ENCODE data around the gene COL1A2.

The COL1A2 gene

DNA sequence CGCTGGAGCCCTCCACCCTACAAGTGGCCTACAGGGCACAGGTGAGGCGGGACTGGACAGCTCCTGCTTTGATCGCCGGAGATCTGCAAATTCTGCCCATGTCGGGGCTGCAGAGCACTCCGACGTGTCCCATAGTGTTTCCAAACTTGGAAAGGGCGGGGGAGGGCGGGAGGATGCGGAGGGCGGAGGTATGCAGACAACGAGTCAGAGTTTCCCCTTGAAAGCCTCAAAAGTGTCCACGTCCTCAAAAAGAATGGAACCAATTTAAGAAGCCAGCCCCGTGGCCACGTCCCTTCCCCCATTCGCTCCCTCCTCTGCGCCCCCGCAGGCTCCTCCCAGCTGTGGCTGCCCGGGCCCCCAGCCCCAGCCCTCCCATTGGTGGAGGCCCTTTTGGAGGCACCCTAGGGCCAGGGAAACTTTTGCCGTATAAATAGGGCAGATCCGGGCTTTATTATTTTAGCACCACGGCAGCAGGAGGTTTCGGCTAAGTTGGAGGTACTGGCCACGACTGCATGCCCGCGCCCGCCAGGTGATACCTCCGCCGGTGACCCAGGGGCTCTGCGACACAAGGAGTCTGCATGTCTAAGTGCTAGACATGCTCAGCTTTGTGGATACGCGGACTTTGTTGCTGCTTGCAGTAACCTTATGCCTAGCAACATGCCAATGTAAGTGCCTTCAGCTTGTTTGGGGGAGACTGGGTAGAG is at the start of gene COL1A2:
Gene COL1A2 (plus strand): TSS at position 459 of the 704 bp plus-strand sequence. CDS start 137 bp downstream, at position 596.
- DNase-seq (ENCODE audit: low read depth) = no peak

DNA sequence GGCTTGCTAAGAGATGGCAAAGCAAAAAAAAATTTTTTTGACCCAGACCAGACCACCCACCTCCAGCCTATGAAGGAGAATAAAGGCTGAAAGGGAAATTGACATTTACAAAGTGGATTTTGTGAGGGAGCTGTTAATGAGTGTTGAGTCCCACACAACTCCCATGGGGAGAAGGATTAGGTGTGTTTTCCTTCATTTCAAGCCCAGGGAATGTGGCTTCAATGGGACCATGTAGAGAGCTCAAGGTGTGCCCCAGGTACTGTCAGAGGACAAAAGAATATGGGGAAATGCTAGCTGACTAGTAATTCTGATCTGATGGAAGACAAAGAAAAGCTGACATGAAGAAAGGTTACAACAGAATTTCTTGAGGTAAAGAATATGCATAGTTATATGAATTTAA is 48.8 kb upstream of the COL1A2 start:
- no peak for DNase-seq (ENCODE audit: low read depth)

DNA sequence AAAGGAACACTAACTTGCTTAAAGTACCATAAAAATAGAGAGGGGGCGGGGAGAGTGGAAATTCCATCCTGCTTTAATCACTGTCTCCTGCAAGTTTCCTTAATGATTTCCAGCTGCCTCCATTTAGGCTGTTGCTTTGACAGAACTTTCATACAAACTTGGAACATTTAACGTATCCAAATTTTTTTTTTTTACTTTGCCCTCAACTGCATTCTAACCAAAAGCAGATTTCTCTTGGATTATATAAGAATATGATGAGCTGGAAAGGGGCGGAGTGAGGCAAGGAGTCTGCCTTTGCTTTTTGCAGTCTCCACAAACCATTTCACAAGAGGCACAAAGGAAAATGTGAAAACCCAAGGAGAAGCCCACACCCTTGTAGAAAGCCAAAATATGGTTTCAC is 46.6 kb upstream of the COL1A2 start:
- DNase-seq (ENCODE audit: low read depth) = no peak

DNA sequence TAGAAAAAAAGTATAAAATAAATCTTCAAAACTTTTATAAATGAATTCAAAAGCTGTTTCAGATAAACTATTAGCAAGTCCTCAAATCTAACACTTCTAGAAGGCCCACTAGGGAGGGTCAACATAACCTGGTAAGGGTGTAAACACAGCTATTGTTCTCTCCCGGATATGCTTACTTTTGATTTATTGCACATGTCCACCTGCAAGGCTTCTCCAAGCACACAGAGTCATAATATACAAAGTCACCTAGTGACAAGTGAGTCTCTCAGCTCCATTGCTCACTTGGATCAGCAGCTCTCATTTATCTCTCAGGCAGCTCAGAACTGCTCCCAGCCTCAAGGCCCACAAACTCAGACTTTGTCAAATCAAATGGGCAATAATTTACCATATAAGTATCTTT is 44.0 kb upstream of the COL1A2 start:
- DNase-seq (ENCODE audit: low read depth) = no peak

DNA sequence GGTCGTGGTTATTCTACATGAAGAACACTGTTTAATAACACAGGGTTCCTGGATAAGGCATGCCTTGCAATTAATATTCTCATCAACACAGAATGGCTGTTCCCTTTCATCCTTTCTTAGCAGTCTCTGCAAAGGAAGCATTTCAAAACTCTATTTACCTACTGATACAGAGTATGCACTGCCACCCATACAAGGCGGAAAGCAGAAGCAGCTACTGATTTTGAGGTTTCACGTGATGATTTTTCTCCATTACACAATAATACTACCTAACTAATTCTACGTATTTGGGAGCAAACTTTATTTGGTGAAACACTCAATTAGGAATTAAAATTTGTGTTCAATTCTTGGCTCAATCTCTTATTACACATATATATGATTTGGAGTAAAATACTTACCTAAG is 43.0 kb upstream of the COL1A2 start:
- no peak for DNase-seq (ENCODE audit: low read depth)

DNA sequence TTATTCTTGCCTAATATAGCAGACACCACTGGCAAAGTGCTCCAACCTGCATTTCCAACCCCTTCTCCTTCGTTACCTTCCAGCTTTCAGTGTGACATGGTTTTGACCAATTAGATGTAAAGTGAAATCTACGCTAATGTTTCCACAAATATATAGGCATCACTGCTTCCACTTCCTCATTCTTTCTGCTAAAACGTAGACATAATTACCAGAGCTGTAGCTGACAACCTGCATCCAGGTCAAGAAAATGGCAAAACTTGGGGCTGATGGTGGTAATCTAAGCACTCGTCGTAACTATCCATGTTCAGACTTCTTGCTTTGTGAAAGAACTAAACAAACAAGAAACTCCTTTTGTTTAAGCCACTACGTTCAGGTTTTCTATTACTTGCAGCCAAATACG is 41.8 kb upstream of the COL1A2 start:
- DNase-seq (ENCODE audit: low read depth) = no peak

DNA sequence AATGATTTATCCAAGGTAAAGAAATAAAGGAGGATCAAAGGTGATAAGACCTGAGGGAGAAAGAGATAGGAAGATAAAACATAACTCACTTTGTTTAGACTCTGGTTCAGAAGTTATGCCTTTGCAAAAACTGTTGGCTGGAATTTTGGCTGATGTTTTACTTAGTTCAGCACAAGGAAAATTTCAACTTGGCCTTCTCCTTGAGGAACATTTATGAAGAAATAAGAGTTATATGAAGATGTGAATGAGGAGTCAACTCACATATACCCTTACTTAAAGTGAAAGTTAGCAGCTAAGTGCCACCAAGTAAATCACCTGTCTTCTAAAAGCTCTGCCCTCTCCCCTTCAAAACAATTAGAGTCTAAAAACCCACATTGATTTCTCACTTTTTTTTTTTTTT is 39.7 kb upstream of the COL1A2 start:
- DNase-seq (ENCODE audit: low read depth) = no peak

DNA sequence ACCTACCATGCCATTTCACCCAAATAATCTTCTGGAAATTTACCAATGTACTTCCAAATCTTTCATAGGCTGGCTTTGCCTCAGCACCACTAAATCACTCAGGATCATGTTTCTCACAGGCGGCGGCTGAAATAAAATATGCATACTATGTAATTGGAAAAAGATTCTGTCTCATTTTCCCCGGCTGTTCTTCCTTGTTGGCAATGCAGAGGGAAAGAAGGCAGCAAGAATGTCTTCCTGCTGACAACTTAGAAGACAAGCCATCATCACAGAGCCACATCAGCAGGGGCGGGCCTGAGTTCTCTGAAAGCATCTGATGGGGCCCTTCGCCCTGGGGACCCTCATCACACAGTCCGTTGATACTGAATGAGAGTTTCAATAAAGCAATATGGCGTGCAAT is 39.2 kb upstream of the COL1A2 start:
- DNase-seq (ENCODE audit: low read depth) = no peak

DNA sequence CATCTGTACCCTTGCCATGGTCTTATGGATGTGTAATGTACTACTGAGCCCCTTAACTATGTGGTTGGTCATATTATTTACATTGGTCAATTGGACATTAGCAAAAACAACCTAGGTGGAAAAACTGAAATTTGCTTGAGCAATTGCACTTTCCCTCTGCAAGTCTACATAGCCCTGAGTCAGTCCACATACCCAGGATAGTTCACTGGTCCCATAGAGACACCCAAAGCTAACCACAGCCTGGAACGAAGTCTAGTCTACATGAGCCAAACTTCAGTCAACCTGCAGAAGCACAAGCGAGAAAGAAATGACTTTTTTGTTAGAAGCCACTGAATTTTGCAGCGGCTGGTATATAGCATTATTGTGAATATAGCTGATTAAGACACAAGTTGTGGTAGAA is 37.6 kb upstream of the COL1A2 start:
- no peak for DNase-seq (ENCODE audit: low read depth)

DNA sequence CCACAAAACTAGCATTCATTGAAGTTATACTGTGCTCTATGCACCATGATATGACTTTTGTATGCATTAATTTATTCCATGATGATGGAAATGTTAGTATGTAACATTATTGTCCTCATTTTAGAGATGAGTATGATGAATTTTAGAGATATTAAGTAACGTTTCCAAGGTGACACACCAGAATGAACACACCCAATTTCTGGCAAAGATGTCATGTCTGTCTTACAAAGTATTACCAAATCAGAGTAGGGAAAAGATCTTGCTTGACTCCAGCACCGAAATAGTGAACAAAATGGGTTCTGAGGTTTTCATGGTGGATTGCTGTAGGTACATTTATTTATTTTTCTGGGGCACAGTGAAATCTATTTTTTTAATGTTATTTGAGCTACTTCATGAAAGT is 33.8 kb upstream of the COL1A2 start:
- DNase-seq (ENCODE audit: low read depth) = no peak

DNA sequence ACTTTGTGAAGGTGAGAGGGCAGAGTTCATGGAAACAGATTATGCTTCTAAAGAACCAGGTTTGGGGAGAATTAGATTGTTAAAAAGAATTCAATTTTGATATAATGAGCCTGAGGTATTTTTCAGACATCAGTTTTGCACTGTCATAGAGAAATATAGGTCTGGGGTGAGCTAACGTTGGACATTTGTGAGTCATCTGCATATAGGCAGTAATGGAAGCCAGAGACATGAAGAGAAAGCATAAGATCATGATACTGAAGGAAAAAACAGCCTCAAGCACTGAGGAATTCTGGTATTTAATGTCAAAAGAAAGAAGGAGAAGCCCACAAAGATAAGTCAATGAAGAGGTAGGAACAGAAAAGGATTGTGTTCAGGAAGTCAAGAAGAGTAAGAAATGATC is 32.4 kb upstream of the COL1A2 start:
- no peak for DNase-seq (ENCODE audit: low read depth)

DNA sequence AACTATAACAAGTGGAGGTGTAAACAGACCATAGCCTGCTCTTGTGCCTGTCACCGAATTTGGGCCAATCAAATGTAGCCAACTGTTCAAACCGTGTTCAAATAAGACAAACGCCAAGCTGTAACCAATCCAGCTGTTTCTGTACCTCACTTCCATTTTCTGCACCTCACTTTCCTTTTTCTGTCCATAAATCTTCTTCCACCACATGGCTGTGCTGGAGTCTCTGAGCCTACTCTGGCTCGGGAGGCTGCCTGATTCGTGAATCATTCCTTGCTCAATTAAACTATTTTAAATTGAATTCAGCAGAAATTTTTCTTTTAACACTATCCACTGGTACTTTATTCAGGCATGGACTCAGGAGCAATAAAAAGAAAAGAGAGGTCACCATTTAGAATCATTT is 29.9 kb upstream of the COL1A2 start:
- DNase-seq (ENCODE audit: low read depth) = no peak

DNA sequence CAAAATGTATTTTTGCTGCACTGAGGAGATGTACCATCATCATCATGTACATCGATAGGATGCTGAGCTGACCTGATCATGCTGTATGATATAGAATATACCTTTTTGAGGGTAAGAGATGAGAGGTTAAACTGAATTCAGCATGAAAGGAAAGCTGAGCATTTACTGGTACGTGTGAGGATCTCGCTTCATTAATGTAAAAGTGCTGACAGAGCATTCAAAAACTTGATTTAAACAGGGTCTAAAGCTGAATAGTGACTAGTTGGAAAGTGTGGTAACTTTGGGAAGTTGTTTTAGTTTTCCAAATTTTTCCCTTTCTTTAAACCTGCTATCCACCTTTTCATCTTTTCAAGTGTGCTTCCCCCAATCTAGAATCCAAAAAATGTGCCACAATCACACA is 28.5 kb upstream of the COL1A2 start:
- no peak for DNase-seq (ENCODE audit: low read depth)

DNA sequence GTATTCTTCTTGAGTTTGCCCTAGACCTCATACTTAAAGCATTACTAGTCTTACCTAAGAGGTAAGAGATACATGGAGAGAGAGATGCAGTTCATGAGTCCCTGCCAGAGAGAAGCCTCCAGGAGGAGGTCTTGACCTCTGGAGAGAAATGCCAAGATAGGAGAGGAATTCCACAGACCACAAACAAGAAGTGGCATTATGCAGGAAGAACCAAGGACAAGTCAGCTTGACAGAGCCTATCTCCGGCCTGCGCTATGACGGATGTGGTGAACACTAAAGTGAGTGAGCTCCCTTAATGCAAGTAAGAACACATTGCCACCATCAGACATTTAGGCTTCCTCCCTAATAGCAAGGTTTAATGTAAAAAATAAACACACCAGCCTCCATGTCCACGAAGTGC is 27.9 kb upstream of the COL1A2 start:
- no peak for DNase-seq (ENCODE audit: low read depth)

DNA sequence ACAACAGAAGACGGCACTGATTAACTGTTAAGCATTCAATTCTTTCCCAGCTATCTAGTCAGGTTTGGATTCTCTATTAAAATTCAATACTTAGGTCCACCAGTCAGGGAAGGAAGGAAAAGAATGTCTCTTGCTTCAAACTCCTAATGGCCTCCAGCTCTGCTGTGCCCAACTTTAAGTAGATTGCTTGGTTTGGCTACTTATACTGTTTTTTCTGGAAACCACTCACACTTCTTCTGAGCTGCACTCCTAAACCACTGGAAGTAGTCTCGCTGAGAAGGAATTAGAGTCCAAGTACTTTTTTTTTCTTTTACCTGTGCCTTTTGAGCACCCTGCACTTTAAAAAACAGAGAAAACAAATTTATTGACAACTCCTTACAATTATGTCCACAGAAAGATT is 26.7 kb upstream of the COL1A2 start:
- DNase-seq (ENCODE audit: low read depth) = no peak

DNA sequence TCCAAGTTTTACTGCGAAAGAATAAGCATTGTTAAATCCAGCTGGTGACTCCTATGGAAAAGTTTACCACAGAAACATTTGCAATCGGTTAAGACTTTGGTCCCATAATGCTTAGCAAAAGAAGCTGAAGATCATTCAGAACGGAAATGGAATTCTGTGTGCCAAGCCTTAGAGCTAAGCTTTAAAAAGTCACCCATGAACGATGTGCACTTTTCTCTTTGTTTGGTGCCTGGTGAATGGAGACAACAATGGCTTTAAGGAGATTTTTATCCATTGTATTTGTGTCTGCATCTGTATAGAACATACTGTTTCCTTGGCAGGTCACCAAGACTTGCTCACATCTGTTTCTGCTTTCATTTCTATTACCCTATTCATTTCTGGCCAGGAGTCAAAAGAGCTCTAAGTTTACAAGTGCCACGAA is 26.3 kb upstream of the COL1A2 start:
- DNase-seq (ENCODE audit: low read depth) = no peak

DNA sequence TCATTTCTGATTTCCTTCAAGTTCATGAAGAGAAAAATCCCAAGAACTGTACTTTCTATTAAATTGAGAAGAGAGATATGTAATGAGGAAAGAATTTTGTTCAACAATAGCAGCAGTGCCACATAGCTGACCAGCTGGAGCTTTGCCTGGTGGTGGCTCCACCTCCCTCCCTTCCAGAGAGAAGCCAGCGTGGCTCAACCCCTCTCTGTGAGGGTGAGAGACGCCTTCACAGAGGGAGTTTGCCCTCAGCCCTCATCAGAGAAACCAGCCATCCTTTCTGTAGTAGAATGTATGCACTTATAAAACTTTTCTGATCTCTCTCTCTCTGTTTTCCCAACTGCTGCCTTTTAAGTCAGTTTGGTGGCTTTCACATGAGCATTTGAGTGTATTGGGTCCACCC is 20.5 kb upstream of the COL1A2 start:
- no peak for DNase-seq (ENCODE audit: low read depth)

DNA sequence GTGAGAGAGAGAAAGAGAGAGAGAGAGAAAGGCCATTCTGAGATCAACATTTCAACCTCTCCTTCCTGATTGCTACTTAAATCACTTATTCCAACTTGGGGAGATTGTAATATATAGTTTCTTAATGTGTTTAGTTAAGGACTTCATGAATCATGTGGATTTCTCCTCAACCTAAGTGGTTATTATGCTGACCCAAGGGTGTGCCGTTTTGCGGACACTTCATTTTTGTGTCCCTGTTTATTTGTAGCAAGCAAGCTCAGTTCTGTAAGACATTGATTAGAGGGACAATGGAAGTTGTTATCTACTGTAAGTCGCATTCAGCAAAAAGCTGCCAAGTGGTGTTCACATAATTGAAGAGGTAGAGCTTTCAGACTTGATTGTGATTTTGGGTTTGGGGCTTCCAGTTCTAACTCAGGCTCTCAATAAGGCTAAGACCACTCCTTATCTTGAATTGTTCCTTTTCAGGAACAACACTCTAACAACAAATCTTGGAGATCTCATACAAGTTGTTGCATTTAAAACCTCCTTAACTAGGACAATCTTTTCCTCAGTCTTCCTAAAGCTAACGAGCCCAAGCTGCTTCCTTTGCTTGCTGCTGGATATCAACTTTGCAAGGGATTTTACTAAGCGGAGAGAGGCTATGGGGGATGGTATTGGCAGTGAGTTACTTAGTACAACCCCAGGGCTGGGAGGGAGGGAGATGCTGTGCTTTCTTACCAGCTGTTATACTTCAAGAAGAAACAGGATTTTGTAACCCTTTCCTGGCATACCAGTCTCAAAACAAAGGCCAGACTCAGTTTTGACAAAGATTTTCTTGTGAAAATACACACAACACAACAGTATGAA is 19.8 kb upstream of the COL1A2 start:
- no peak for DNase-seq (ENCODE audit: low read depth)

DNA sequence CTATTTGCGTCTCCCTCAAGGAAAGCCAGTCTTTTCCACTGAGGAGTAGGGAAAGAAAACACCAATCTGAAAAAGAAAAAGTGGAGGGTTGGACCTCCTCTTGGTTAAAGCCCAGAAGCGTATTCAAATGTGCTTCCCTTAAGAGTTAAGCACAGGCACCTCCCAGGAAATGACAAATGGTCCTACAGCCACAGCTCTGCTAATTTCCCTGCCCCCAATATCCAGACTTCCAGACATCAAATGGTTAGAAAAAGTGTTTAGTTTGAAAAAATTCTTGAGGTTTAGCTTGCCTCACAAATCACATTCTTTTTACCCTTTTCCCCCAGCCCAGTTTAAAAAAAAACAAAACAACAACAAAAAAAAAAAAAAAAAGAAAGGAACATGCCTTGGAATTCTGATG is 19.0 kb upstream of the COL1A2 start:
- DNase-seq (ENCODE audit: low read depth) = no peak

DNA sequence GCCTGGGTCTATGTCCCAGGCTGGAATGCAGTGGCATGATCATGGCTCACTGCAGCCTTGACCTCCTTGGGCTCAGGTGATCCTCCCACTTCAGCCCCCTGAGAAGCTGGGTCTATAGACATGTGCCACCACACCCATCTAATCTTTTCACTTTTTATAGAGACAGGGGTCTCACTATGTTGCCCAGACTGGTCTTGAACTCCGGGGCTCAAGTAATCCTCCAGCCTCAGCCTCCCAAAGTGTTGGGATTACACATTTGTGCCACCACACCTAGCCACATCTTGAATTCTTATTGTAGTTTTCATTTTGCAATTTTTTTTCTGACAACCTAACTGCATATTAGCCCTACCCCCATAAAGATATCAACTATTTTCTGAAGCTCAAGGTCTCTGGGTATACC is 18.4 kb upstream of the COL1A2 start:
- no peak for DNase-seq (ENCODE audit: low read depth)

DNA sequence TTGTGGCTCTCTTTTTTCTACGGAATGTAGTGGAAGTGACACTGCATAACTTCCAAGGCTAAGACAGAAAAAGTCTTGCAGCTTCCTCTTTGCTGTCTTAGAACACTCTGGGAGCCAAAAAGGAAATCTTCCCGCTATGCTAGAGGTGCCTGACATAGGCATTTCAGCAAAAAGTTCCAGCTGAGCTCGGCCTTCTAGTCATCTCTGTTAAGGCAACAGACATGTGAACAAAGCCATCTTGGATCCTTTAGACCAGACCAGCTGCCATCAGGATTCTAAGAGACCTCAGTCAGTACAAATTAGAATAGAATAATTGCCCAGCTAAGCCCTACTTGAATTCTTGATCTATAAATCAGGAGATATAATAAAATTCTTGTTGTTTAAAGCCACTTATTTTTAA is 16.3 kb upstream of the COL1A2 start:
- DNase-seq (ENCODE audit: low read depth) = no peak

DNA sequence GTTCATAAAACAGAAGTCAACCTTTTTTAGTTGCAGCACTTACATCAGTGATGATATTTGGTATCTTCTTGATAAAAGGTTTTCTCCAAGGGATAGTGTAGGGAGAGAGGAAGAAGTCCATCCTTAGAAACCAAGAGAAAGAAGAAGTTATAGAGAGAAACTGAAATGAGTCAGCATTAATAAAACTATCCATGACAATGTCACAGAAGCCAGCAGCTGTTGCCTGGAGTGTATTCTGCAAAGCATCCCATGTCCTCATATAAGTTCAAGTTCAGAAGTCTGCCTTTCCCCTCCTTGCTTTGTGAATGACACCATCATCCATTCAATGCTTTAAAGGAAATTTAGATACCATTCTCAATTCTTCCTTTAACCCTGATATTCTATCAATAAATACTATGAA is 14.4 kb upstream of the COL1A2 start:
- no peak for DNase-seq (ENCODE audit: low read depth)

DNA sequence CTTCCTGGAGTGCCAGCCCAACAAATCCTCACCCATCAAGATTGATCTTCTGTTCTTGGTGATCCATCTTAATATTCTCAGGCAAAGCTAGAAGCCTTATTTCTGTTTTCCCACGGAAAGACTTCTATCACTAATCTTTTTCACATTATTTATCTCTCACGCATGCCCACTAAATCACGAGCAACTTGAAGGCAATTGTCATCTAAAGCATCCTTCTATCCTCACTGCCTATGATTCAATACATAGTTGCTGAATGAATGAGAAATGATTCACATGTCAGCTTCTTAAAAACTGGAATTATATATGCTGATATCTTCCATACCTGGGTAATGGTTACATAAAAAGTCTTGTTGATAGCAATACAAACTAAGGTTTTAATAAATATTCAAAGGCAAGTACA is 12.6 kb upstream of the COL1A2 start:
- no peak for DNase-seq (ENCODE audit: low read depth)

DNA sequence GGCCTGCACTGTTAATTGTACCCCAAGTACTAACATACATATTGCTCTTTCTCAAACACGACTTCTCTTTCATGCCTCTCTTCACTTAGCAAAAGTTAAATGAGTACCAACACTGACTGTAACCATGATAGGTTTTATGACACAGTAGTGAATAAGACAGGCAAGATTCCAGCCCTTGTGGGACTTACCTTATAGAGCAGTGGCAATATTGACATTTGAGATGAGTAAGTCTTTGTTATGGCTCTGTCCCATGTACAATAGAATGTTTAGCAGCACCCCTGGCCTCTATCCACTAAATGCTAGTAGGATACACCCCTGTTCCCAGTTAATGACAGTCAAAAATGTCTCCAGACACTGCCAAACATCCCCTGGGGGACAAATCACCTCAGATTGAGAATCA is 11.9 kb upstream of the COL1A2 start:
- no peak for DNase-seq (ENCODE audit: low read depth)

All from stimulated activated CD8-positive, alpha-beta memory T cell treated with anti-CD3 and anti-CD28 coated beads, Interleukin-4, amount 100 ng/mL, for 24 hours (primary cell).